ENCODE measurements around the gene PLPP4. TPM values are rescaled to one million over a fixed set of nuclear protein-coding genes. Genes with fewer than 3 reads are reported as not detected.

PLPP4 gene
- polyA plus RNA-seq, 3 donors: 6.0 to 7.6 (median 6.2) TPM

DNA sequence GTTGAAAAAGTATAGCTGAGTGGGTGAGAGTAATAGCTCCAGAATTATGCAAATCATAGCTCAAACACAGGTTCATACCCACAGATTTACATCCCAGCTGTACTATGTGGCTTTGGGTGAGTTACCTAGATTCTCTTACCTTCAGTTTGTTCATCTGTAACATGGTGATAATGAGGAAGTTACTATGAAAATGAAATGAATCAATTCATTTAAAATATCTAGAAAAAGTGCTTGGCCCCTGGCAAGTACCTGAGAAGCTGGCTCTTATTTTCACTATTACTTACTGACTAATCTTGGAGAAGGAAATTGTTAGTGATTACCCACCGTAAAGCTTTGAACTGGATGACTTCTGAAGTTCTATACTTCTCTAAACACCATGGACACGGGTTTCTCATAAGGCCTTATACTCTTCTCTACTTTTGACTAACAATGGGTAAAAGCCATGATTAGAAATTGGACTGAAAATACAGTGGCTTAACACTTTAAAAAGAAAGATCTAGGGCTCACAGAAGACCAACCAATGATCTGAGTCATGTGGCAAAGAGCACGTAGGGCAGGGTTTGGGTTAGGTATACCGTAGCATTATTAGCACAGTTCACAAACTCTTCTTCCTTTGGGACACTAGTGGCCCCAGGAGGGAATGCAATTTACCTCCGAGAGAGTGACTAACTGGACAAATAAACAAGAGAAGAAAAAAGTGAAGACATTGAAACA is 149.2 kb downstream of the PLPP4 start:
- no peak for DNase-seq (ENCODE audit: low read depth in 3 of 3, low spot score in 2 of 3)

DNA sequence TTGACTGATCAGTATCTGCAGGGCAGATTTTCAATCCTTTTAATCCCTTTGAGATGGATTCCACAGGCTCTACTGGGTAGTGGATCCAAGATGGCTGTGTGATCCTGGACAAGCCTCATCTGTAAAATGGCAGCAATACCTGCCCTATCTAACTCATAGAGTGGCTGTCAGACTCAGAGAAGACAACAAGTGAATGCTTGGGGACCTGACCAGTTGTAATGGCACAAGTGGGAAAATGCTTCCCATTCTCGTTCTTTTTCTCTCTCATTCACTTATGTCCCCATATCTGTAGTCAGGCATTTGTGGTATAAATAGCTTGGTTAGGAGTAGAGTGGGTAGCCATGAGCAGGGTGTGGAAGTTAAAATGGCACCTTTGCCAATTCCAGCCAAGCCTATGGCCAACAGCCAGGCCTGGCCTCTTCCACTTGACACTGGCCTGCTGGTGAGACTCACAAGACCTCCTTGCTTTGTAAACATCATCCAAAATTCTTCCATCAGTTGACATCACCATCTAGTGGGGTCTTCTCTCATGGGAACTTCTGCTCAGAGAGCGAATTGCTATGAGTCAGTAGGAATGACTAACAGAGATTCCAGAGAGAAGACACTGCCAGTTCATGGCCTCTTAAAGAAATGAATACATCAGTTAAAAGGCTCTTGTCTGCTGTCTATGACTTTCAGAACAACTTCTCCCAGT is 150.1 kb downstream of the PLPP4 start:
- DNase-seq (ENCODE audit: low read depth in 3 of 3, low spot score in 2 of 3): no peak

GRCh38 chr10:120607710-120608703 is 151.0 kb downstream of the PLPP4 start:
- no peak for DNase-seq (ENCODE audit: low read depth in 3 of 3, low spot score in 2 of 3)

GRCh38 chr10:120609006-120609405 is 152.0 kb downstream of the PLPP4 start:
- DNase-seq (ENCODE audit: low read depth in 3 of 3, low spot score in 2 of 3): no peak

- no peak for DNase-seq (ENCODE audit: low read depth in 3 of 3, low spot score in 2 of 3)
Observed at GRCh38 chr10:120610791-120611190, 153.8 kb downstream of the PLPP4 start.

GRCh38 chr10:120612756-120613155 is 155.7 kb downstream of the PLPP4 start:
- no peak for DNase-seq (ENCODE audit: low read depth in 3 of 3, low spot score in 2 of 3)

GRCh38 chr10:120613180-120613579 is 156.2 kb downstream of the PLPP4 start:
- no peak for DNase-seq (ENCODE audit: low read depth in 3 of 3, low spot score in 2 of 3)

- no peak for DNase-seq (ENCODE audit: low read depth in 3 of 3, low spot score in 2 of 3)
Observed at GRCh38 chr10:120614680-120615079, 157.7 kb downstream of the PLPP4 start.

- no peak for DNase-seq (ENCODE audit: low read depth in 3 of 3, low spot score in 2 of 3)
Observed at GRCh38 chr10:120616311-120616911, 159.4 kb downstream of the PLPP4 start.

GRCh38 chr10:120628197-120628596 is 171.2 kb downstream of the PLPP4 start:
- DNase-seq (ENCODE audit: low read depth in 3 of 3, low spot score in 2 of 3): no peak

DNA sequence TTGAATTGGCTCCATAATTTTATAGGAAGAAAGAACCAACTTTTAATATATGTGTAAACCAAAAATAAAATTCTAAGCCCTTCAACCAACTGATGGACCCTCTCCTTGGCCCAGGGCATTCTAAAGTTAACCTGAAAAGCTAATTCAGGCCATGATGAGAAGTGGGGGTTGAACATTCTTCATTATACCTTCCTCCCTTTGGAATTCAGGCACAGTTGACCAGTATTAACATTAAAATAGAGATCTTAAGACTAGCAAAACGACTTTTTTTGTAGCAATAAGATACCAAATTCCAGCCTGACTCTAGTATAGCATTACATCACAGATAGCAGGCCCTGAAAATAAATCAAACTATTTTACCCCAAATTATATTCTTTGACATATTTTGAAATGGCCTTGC is 173.2 kb downstream of the PLPP4 start:
- no peak for DNase-seq (ENCODE audit: low read depth in 3 of 3, low spot score in 2 of 3)

GRCh38 chr10:120632047-120632446 is 175.0 kb downstream of the PLPP4 start:
- no peak for DNase-seq (ENCODE audit: low read depth in 3 of 3, low spot score in 2 of 3)

DNA sequence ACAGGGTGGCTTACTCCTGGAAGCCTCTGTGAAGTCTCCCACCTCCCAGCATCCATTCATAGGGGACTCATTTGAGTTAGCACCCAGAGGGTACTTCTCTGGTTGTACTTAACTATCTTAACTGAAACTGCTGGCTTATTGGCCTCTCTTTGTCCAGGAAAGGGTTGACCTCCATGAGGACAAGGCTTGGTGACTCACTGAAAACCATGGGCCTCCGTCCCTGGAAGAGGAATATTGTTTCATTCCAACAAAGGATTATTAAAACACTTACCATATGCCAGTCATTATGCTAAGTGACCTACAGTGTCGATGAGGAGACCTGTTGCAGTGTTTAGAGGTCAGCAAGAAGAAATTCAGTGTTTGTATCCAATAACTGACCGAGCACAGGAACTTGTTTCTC is 175.9 kb downstream of the PLPP4 start:
- DNase-seq (ENCODE audit: low read depth in 3 of 3, low spot score in 2 of 3): no peak

DNA sequence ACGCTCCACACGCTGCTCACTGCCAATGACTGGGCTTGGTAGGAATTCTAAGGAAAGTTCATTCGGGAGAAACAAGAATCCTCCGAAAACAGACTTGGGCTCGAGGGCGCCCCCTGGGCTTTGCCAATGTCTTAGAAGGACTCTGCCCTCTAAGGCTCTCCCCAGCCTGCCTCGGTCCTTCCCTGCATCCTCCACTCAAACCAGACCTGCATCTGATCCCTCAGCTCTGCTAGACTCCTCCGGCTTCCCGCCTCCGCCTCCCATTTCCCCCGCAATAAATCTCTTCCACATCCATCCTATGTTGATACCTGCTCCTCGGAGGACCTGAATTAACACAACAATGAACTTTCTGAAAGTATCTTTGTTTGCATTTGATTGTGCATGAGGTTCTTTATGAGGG is 177.6 kb downstream of the PLPP4 start:
- no peak for DNase-seq (ENCODE audit: low read depth in 3 of 3, low spot score in 2 of 3)
